ENCODE measurements around the gene AIFM3. TPM values are rescaled to one million over a fixed set of nuclear protein-coding genes. Genes with fewer than 3 reads are reported as not detected.

Gene AIFM3
- total RNA-seq, 2 donors from 2014 or later: 3.4 to 5.8 TPM

- ATAC-seq (ENCODE audit: insufficient number of reproducible peaks, low FRiP score, low read depth): no peak
- no peaks in the 10 kb centered on the region for H3K36me3 ChIP-seq
- no peaks in the 10 kb centered on the region for H3K9me3 ChIP-seq
- DNase-seq (ENCODE audit: low spot score): no peak
- H3K27me3 ChIP-seq (replicated peaks; ENCODE audit: insufficient read depth): no peaks in the 10 kb centered on the region
- H3K27ac ChIP-seq: no peak overlapping the region
- peaks cover 10 to 49% of the 10 kb centered on the region in 2 donors for H3K4me1 ChIP-seq (ENCODE audit: control insufficient read depth in 1 of 2, low read depth in 2 of 2)
- no peak for TF ChIP-seq CTCF (IDR thresholded peaks at IDR 0.05)
- H3K4me3 ChIP-seq: no peak overlapping the region
These were observed 23.7 kb upstream of the AIFM3 start for GRCh38 chr22:20943104-20943933.

- H3K4me1 ChIP-seq (ENCODE audit: control insufficient read depth in 1 of 2, low read depth in 2 of 2): peaks cover 8 to 44% of the 10 kb centered on the region in 2 donors
- no peak overlapping the region for H3K27ac ChIP-seq
- DNase-seq (ENCODE audit: low spot score) (no peak), ATAC-seq (ENCODE audit: insufficient number of reproducible peaks, low FRiP score, low read depth) (no peak)
- TF ChIP-seq CTCF (IDR thresholded peaks at IDR 0.05): no peak
- H3K36me3 ChIP-seq: no peaks in the 10 kb centered on the region
- H3K27me3 ChIP-seq (replicated peaks; ENCODE audit: insufficient read depth): no peaks in the 10 kb centered on the region
- no peaks in the 10 kb centered on the region for H3K9me3 ChIP-seq
- H3K4me3 ChIP-seq: no peak overlapping the region
These were observed 23.0 kb upstream of the AIFM3 start for GRCh38 chr22:20944042-20944441.

- H3K36me3 ChIP-seq: peaks cover 7% of the 10 kb centered on the region
- no peak overlapping the region for H3K4me3 ChIP-seq
- ATAC-seq (ENCODE audit: insufficient number of reproducible peaks, low FRiP score, low read depth) (no peak), DNase-seq (ENCODE audit: low spot score) (no peak)
- peaks cover 8 to 36% of the 10 kb centered on the region in 2 donors for H3K4me1 ChIP-seq (ENCODE audit: control insufficient read depth in 1 of 2, low read depth in 2 of 2)
- no peak overlapping the region for H3K27ac ChIP-seq
- no peaks in the 10 kb centered on the region for H3K9me3 ChIP-seq
- no peak for TF ChIP-seq CTCF (IDR thresholded peaks at IDR 0.05)
- H3K27me3 ChIP-seq (replicated peaks; ENCODE audit: insufficient read depth): no peaks in the 10 kb centered on the region
These were observed 21.5 kb upstream of the AIFM3 start for GRCh38 chr22:20945578-20945934.

- H3K36me3 ChIP-seq: peaks cover 10% of the 10 kb centered on the region
- H3K4me1 ChIP-seq (ENCODE audit: control insufficient read depth in 1 of 2, low read depth in 2 of 2): peaks cover 8 to 32% of the 10 kb centered on the region in 2 donors
- H3K27me3 ChIP-seq (replicated peaks; ENCODE audit: insufficient read depth): no peaks in the 10 kb centered on the region
- no peak overlapping the region for H3K4me3 ChIP-seq
- ATAC-seq (ENCODE audit: insufficient number of reproducible peaks, low FRiP score, low read depth) (no peak), DNase-seq (ENCODE audit: low spot score) (no peak)
- H3K27ac ChIP-seq: no peak overlapping the region
- no peaks in the 10 kb centered on the region for H3K9me3 ChIP-seq
- TF ChIP-seq CTCF (IDR thresholded peaks at IDR 0.05): no peak
These were observed 20.7 kb upstream of the AIFM3 start for GRCh38 chr22:20946080-20946986.

- no peak for ATAC-seq (ENCODE audit: insufficient number of reproducible peaks, low FRiP score, low read depth)
- Histone ChIP-seq H3K27ac (no peak overlapping the region), H3K4me1 (ENCODE audit: control insufficient read depth in 1 of 2, low read depth in 2 of 2) (peaks cover 8 to 28% of the 10 kb centered on the region in 2 donors)
These were observed 20.1 kb upstream of the AIFM3 start for GRCh38 chr22:20946991-20947390.

More at GRCh38 chr22:20946991-20947390, 20.1 kb upstream of the AIFM3 start:
- H3K27me3 ChIP-seq (replicated peaks; ENCODE audit: insufficient read depth): no peaks in the 10 kb centered on the region
- H3K4me3 ChIP-seq: no peak overlapping the region
- no peak for DNase-seq (ENCODE audit: low spot score)
- no peaks in the 10 kb centered on the region for H3K9me3 ChIP-seq
- peaks cover 10% of the 10 kb centered on the region for H3K36me3 ChIP-seq
- TF ChIP-seq CTCF (IDR thresholded peaks at IDR 0.05): no peak

Measured in thoracic aorta (tissue), 2 donors.